ENCODE results near the gene ZBTB42. TPM values are rescaled to one million over a fixed set of nuclear protein-coding genes. Genes with fewer than 3 reads are reported as not detected.

The ZBTB42 gene
- total and polyA plus RNA-seq, 2 donors (not counting 3 experiments of a cell fraction or from before 2014, with no cell fraction given): 3.1 to 3.8 TPM

DNA sequence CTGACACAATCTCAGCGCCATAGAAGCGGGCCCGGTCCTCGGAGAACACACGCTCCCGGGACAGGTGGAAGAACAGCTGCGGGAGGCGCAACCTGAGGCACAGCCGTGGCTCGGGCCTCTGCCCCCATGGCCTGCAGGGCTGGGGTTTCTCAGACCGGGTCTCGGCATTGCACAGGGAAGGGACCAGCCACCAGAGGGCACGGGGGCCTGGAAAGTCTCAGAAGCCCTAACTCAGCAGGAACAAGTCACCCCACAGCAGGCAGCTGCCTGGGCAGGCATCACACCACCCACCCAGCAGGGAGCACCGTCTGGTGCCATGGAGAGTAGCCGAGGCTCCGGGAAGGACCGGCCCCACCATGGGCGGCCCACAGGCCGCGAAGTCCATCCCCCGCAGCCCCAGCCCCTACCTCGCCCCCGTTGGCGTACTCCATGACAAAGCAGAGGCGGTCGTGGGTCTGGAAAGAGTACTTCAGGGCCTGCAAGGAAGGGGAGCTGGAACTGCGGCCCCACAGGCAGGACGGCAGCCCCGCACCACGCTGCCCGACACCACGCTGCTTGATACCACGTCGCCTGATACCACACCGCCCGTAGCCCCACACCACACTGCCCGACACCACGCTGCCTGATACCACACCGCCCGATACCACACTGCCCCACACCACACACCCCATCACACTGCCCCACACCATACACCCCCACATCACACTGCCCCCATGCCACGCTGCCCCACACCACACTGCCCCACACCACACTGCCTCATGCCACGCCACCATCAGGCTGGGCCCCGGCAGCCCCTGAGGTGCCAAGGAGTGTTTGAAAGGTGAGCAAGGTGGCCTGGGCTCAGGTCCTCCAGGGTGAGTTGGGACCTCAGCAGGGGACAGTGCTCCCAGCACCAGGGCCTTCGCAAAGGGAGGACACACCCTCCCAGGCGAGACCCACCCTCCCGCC, 27.1 kb upstream of the ZBTB42 start:
- intact Hi-C loops (cut with micrococcal nuclease) (no loop called here), dilution Hi-C loops (cut with MboI; ENCODE audit: extremely low pct_ligation_motif_present, low sequenced_read_pairs) (no loop called here)
- TF ChIP-seq, protein P1, sequence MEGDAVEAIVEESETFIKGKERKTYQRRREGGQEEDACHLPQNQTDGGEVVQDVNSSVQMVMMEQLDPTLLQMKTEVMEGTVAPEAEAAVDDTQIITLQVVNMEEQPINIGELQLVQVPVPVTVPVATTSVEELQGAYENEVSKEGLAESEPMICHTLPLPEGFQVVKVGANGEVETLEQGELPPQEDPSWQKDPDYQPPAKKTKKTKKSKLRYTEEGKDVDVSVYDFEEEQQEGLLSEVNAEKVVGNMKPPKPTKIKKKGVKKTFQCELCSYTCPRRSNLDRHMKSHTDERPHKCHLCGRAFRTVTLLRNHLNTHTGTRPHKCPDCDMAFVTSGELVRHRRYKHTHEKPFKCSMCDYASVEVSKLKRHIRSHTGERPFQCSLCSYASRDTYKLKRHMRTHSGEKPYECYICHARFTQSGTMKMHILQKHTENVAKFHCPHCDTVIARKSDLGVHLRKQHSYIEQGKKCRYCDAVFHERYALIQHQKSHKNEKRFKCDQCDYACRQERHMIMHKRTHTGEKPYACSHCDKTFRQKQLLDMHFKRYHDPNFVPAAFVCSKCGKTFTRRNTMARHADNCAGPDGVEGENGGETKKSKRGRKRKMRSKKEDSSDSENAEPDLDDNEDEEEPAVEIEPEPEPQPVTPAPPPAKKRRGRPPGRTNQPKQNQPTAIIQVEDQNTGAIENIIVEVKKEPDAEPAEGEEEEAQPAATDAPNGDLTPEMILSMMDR (IDR thresholded peaks at IDR 0.05; ENCODE audit: extremely low read depth in 1 of 2, insufficient read depth in 1 of 2, low read depth in 1 of 2, low read length in 2 of 2): no peak
- TF ChIP-seq MYC (IDR thresholded peaks at IDR 0.05; ENCODE audit: low read depth, low read length): no peak
- TF ChIP-seq, protein P2, sequence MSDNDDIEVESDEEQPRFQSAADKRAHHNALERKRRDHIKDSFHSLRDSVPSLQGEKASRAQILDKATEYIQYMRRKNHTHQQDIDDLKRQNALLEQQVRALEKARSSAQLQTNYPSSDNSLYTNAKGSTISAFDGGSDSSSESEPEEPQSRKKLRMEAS (IDR thresholded peaks at IDR 0.05; ENCODE audit: insufficient read depth, insufficient read length): no peak
- TF ChIP-seq JUN (IDR thresholded peaks at IDR 0.05; ENCODE audit: borderline replicate concordance, insufficient read depth, insufficient read length, low read depth): no peak
- no peak for TF ChIP-seq POLR2A (IDR thresholded peaks at IDR 0.05; ENCODE audit: low read depth, low read length)
- no peak for TF ChIP-seq EZH2 (IDR thresholded peaks at IDR 0.05; ENCODE audit: borderline replicate concordance, low read depth, low read length, severe bottlenecking)
- no peak for TF ChIP-seq GATA2 (IDR thresholded peaks at IDR 0.05; ENCODE audit: insufficient read depth, insufficient read length, low read depth, low read length)
- no peak for TF ChIP-seq FOS (IDR thresholded peaks at IDR 0.05; ENCODE audit: borderline replicate concordance, insufficient read depth, low read length)
- TF ChIP-seq POLR2AphosphoS5 (IDR thresholded peaks at IDR 0.05; ENCODE audit: insufficient read depth, low read depth, low read length): no peak
- H3K4me2 ChIP-seq (ENCODE audit: insufficient read depth, low read length): no peak overlapping the region
- CTCF ChIA-PET: no interaction called here
- H3K4me1 ChIP-seq (ENCODE audit: control insufficient read depth, extremely low read depth, insufficient read depth, low read length): peaks cover 9% of the 10 kb centered on the region
- POLR2A ChIA-PET: no interaction called here
- H4K20me1 ChIP-seq (replicated peaks; ENCODE audit: control insufficient read depth, extremely low read depth, insufficient read depth, low read length): no peaks in the 10 kb centered on the region
- no peak overlapping the region for H3K27ac ChIP-seq (ENCODE audit: insufficient read depth, low read depth, low read length)
- no peaks in the 10 kb centered on the region for H3K9me1 ChIP-seq (replicated peaks; ENCODE audit: control insufficient read depth, extremely low read depth, insufficient read depth, low read length)
- no peaks in the 10 kb centered on the region for H3K79me2 ChIP-seq (ENCODE audit: control insufficient read depth, insufficient read depth, low read length)
- H2AFZ ChIP-seq (ENCODE audit: low read depth, low read length): no peak overlapping the region
- BruUV-seq (replicated peaks): no TSS peak
- H3K4me3 ChIP-seq (replicated peaks in 1 of 3; ENCODE audit: insufficient read depth in 1 of 3, low read depth in 1 of 3, low read length in 3 of 3): no peak overlapping the region
- no peak overlapping the region for H3K9ac ChIP-seq (replicated peaks; ENCODE audit: extremely low read depth, insufficient read depth, low read length)
- DNase-seq (ENCODE audit: low read depth, low spot score) (no peak), FAIRE-seq (no peak)
- H3K27me3 ChIP-seq (ENCODE audit: control insufficient read depth in 2 of 2, insufficient read depth in 2 of 2, low read length in 2 of 2): no peaks in the 10 kb centered on the region
- peaks cover 5 to 35% of the 10 kb centered on the region in 2 experiments for H3K36me3 ChIP-seq (ENCODE audit: control insufficient read depth in 2 of 2, extremely low read depth in 1 of 2, insufficient read depth in 2 of 2, low read length in 2 of 2)
- no peaks in the 10 kb centered on the region for H3K9me3 ChIP-seq (replicated peaks; ENCODE audit: control insufficient read depth, insufficient read depth, low read length)
